Stimulated activated CD8-positive, alpha-beta memory T cell treated with anti-CD3 and anti-CD28 coated beads, Interleukin-4, amount 100 ng/mL, for 4 hours (primary cell): Measurements from ENCODE around the gene MBLAC2.

ENCODE experiments used
- DNase-seq, 2 donors: peaks; one replicate each; pipeline ENCODE4 v3.0.0-alpha.2; 2020; ENCODE audit warnings: low read depth in 2 of 2, low spot score in 1 of 2

MBLAC2 gene

GRCh38 chr5:90474235-90475107 lies at the start of gene MBLAC2, which contains the start of gene POLR3G:
MBLAC2 (minus strand) TSS chr5:90474771; CDS start chr5:90474292, 479 bp downstream.
POLR3G (plus strand) TSS chr5:90474864; CDS start chr5:90485568, 10,704 bp downstream.
- peak; percentile 89 to 91 for DNase-seq

DNA sequence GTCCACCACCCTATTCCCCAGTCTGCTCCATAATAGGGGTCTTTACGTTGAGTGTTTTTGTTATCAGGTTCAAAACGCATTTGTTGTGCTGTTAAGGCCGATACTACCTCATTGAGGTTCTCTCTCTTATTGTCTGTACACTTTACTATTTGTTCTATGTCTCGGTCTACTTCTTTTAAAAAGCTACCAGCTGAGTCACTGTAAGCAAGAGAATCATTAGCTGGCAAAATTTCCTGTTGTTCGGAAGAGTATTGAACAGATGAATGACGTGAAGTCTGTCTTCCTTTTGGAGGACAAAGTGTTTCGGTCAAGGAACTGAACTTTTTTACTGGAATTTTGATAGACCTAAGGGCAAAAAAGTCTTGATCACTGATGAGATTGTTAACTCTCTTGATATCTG lies 44.5 kb upstream of the MBLAC2 start:
- DNase-seq: no peak

DNA sequence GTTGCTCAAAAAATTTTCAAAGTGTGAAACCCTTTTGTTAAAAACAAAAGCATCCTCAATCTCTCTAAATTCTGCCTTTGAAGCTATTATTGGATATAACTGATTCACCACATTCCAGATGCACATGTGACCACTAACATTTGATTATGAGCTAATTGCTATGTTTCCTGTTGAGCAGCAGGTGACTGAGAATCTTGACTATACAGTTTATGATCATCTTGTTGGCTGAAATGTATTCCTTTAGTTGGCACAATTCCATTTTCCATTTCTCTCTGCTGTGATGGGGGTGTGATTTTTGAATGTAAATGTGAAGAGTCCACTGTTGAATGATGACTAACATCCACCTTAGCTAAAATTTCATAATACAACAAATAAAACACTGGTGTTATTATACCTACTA lies 44.1 kb upstream of the MBLAC2 start:
- no peak for DNase-seq

DNA sequence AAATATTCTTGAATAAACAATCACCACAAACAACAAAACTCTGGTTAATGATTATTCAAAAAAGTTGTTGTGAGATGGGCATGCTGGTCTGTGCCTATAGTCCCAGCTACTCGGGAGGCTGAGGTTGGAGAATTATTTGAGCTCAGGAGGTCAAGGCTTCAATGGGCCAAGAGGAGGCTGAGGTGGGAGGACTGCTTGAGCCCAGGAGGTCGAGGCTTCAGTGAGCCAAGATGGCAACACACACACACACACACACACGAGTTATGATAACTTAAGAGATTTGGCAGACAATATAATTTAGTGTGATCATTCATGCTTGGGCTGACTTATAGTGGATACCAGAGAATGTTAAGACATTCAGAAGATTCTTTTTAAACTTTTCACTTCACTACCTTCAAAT lies 39.9 kb upstream of the MBLAC2 start:
- DNase-seq: no peak

- DNase-seq: no peak
These were observed 35.9 kb upstream of the MBLAC2 start for GRCh38 chr5:90510438-90510837.

- no peak for DNase-seq
These were observed 31.6 kb upstream of the MBLAC2 start for GRCh38 chr5:90506221-90506620.

GRCh38 chr5:90504743-90505142 lies 30.2 kb upstream of the MBLAC2 start:
- DNase-seq: no peak

- DNase-seq: no peak
These were observed 29.0 kb upstream of the MBLAC2 start for GRCh38 chr5:90503596-90503995.

DNA sequence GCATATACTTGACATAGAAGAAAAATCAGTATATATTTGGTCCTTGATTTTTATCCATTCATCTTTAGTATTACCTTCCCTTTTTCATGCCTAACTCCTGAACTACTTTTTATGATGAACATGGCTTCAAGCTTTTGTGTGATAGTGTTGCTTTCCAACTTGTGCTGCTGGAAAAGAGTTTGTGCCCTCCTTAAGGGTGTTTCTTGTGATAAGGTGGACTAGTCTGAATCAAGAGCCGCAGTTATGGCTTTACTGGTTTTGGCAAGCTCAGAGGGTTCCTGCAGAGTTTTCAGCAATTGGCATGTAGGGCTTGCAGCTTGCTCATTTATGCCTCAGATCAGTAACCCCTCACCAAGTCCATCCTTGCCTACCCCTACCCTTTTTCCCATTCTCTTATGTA lies 20.6 kb upstream of the MBLAC2 start:
- DNase-seq: no peak

GRCh38 chr5:90494043-90494442 lies 19.5 kb upstream of the MBLAC2 start:
- DNase-seq: no peak

DNA sequence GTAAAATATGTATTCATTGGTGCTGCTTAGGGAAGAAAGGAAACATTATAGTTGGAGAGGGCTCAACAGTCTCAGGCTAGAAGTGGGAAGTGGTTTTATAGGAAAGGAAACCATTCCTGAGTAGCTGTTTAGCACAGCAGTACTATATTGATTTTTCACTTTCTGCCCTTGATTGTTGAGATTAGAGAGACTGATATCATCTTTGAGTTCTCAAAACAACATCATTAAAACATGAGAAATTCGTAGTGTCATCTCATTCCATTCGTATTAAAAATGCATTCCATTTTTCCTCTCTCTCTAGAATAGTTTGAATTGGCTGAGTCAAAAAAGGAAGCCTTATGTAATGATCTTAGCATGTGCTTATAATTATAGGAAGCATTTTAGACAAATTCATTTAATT lies 14.2 kb upstream of the MBLAC2 start:
- no peak for DNase-seq

GRCh38 chr5:90484540-90484939 lies 10.0 kb upstream of the MBLAC2 start:
- no peak for DNase-seq

GRCh38 chr5:90483206-90483605 lies 8.6 kb upstream of the MBLAC2 start:
- no peak for DNase-seq

DNA sequence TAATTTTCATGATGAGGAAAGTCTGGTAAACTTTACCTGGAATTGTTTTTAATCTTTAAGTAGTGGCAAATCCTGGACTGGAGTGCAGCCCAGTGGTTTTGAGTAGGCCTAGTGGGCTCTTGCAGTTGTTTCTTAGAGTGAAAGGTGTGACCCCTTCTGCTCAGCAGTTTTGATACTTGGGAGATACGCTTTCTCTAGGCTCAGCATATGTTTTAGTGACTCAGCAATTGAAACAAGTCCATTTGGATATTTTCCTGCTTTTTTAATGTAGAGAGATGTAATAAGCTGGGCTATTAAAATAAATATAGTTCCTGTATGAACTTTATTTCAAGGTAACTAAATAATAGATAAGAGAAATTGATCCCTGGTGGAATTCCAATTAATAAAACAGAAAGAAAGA lies 6.1 kb upstream of the MBLAC2 start:
- no peak for DNase-seq

DNA sequence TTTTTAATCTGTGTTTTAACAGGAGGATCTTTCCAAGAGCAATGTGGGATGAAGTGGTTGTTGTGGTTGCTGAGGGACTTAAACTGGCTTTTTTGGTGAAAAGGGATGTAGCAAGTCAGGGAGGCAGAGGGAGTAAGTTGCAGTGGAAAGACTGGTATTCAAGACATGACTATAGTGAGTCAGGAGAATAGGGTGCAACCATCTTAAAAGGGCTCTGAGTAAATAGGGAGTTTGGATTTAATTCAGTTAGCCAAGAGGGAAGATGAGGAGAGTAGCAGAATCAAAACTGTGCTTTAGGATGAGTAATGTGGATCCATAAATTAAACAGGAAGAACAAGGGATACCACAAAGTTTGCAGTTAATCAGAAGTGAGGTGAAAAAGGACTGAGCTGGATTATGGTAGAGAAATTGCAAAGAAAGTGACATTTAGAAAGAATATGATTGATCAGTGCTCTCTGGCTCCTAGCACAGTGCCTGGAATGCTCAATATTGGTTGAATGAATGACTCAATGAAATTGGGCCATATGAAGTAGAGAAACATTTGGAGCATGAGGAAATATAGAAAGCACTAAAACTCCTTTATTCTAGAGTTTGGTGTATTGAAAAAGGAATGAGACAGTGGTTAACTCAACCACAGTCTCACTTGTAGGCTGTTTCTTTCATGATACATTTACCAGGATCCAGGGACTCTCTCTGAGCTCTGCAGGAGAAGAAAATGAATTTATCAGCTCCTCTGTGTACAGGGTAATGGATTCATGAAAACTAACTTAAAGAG lies 5.2 kb upstream of the MBLAC2 start:
- no peak for DNase-seq

DNA sequence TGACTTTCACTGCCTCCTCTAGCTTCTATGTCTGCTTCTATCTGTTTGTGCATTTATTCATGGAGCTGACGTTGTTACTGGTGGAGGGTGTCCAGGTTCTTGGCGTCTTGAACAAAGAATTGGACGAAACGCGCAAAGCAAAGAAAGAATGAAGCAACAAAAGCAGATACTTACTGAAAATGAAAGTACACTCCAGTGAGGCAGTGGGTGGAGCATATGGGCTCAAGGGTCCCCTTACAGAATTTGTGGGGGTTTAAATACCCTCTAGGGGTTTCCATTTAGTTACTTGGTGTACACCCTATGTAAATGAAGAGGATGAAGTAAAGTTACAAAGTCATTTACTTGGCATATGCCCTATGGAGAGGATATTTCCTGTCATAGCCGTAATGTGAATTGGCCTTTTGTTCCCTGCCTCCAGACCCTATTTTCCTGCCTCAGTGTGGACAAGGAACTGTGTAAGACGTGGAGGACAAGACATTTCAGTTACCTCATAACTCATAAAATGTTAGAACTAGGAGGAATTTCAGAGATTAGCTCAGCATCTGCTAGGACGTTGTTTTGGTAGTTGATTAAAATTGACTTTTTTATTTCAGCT lies 3.1 kb upstream of the MBLAC2 start:
- DNase-seq: no peak

GRCh38 chr5:90477073-90477472 lies 2.5 kb upstream of the MBLAC2 start:
- DNase-seq: no peak

DNA sequence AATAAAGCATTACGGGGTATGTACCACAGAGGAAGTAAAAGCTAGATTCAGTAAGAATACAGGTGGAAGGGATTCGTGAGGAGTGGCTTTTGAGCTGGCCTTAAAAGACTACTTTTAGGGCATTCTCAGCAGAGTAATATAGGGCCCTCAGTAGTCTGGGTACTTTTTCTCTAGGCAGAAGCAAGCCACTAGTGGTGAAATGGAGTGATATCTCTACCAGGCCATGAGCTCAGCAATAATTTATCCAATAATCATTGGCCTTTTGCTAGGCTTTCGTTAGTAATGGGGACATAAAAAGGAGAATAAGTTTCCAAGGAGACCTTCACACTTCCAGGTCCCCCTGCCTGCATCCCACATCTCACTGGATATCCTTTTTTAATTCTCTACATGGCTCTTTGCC lies 1.8 kb upstream of the MBLAC2 start:
- DNase-seq: no peak

DNA sequence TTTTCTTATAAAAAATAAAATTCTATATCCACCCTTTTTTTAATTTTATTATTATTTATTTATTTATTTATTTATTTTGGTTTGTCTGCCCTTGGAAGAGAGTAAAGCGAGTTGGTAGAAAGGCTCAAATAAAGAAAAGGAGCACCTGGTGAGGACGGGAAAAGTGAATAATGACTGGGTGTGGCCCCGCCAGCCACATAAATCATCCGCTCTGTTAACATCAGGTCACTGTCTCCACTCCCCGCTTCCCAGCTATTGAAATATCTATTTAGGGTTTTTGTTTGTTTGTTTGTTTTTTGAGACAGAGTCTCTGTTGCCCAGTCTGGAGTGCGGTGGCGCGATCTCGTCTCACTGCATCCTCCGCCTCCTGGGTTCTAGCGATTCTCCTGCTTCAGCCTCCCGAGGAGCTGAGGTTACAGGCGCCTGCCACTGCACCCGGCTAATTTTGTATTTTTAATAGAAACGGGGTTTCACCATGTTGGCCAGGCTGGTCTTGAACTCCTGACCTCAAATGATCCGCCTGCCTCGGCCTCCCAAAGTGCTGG lies 937 bp upstream of the MBLAC2 start:
- DNase-seq: no peak

DNA sequence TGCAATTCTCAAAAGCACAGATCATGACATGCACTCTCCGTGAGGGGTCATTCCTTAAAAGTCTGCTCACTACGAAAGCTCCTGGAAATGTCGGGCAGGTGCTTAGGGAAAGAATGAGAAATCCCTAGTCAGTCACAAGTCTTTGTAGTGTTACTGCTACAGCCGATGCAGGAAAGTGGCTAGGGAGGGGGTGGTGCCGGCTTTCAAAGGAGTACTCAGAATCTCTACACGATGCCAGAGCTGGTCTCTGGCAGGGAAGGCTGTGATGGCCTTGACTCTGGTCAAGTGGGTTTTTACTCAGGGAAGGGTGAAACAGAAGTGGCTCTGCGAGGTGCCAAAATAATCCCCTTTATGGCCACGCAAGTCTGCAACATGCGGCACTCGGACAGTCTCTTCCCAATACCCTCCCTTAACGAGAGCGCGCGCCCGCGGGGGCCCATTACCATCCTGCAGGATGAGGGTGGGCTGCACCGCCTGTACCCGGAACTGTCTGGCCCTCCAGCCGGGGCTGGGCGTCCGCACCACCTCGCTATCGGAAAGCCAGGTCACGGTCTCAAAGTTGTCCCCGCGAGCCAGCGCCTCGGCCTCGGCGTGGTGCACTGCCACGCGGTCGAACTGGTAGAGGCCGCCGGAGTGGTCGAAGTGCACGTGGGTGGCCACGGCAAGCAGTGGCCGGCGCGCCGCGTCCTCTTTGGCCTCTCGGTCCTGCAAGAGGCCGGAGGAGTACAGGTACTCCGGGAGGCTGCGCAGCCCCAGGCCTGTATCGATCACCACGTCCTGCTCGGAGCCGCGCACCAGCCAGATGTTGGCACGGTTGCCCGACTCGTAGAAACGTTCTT lies 956 bp downstream of the MBLAC2 start:
- DNase-seq: peak in 1 of 2 donors; percentile 1
